Common myeloid progenitor, CD34-positive (primary cell): ENCODE measurements around the gene NDFIP2.

Experiments
- CTCF ChIA-PET: fragments of 350-600 bp; sonication (Branson Sonifier 250); formaldehyde crosslinking; loops from one replicate; lab custom pipeline; 2021; ENCODE audit warnings: antibody characterized with exemption; lab: Charles Lee
- POLR2A ChIA-PET: fragments of 350-600 bp; sonication (Branson Sonifier 250); formaldehyde crosslinking; loops from one replicate; lab custom pipeline; 2021; ENCODE audit warnings: antibody characterized with exemption; lab: Charles Lee
- DNase-seq, 3 donors: peaks; one replicate each; pipeline versions ENCODE4 v3.0.0 to v3.0.0-alpha.2; 2013
- H3K27ac ChIP-seq, 2 experiments: 1 replicate in 1 of 2; 2 replicates in 1 of 2; pipeline ENCODE4 v1.7.0; 2013; ENCODE audit warnings: inconsistent platforms in 2 of 2, low read length in 2 of 2, mild to moderate bottlenecking in 2 of 2, low read depth in 1 of 2, moderate library complexity in 1 of 2; ENCODE audit not compliant: severe bottlenecking in 2 of 2, insufficient read depth in 1 of 2, poor library complexity in 1 of 2
- H3K27me3 ChIP-seq, 5 experiments: replicated peaks in 2 of 5; 1 replicate in 3 of 5; 2 replicates in 2 of 5; pipeline versions ENCODE4 v1.6.1 to v1.7.0; 2013; ENCODE audit warnings: low read length in 4 of 5, mild to moderate bottlenecking in 2 of 5, moderate library complexity in 2 of 5, inconsistent platforms in 1 of 5; ENCODE audit not compliant: insufficient read depth in 5 of 5, control insufficient read depth in 4 of 5
- H3K36me3 ChIP-seq, 4 experiments: 1 replicate in 2 of 4; 2 replicates in 2 of 4; pipeline versions ENCODE4 v1.6.1 to v1.7.0; 2013; ENCODE audit warnings: low read length in 3 of 4, control low read depth in 1 of 4, mild to moderate bottlenecking in 1 of 4; ENCODE audit not compliant: control insufficient read depth in 4 of 4, insufficient read depth in 4 of 4
- H3K4me1 ChIP-seq, 4 experiments: 1 replicate in 3 of 4; 2 replicates in 1 of 4; pipeline versions ENCODE4 v1.6.1 to v1.7.1; 2013; ENCODE audit warnings: low read length in 3 of 4, mild to moderate bottlenecking in 3 of 4, control low read depth in 1 of 4, inconsistent platforms in 1 of 4, moderate library complexity in 1 of 4; ENCODE audit not compliant: control insufficient read depth in 4 of 4, insufficient read depth in 4 of 4; ENCODE audit errors: control extremely low read depth in 1 of 4
- H3K4me3 ChIP-seq, 7 experiments: 1 replicate in 4 of 7; 2 replicates in 3 of 7; pipeline versions ENCODE4 v1.5.1 to v1.7.0; 2013; ENCODE audit warnings: mild to moderate bottlenecking in 7 of 7, low read length in 6 of 7, moderate library complexity in 6 of 7, inconsistent platforms in 2 of 7, low read depth in 2 of 7, control low read depth in 1 of 7; ENCODE audit not compliant: insufficient read depth in 4 of 7, control insufficient read depth in 1 of 7; ENCODE audit errors: extremely low read depth in 1 of 7
- H3K9me3 ChIP-seq, 5 experiments: 1 replicate in 4 of 5; 2 replicates in 1 of 5; pipeline versions ENCODE4 v1.6.1 to v1.7.1; 2013; ENCODE audit warnings: low read length in 4 of 5, mild to moderate bottlenecking in 2 of 5, inconsistent platforms in 1 of 5, low read depth in 1 of 5, moderate library complexity in 1 of 5; ENCODE audit not compliant: control insufficient read depth in 4 of 5, insufficient read depth in 2 of 5; ENCODE audit errors: control extremely low read depth in 1 of 5
- WGBS: methylation state at CpG from one replicate; pipeline ENCODE4 v1.1.5; 2013; ENCODE audit not compliant: insufficient coverage; 5-methylcytosine and 5-hydroxymethylcytosine counted together

Gene NDFIP2

GRCh38 chr13:79491715-79492114 lies 10.8 kb downstream of the NDFIP2 start:
- H3K27ac ChIP-seq: no peak overlapping the region
- ChIA-PET POLR2A (no interaction called here), CTCF (interaction anchor here (1.6 kb wide), 1 partner anchor 24 kb away, joined by 3 read pairs; no protein-coding TSS in a partner anchor)
- no peaks in the 10 kb centered on the region for H3K4me1 ChIP-seq
- 94% methylated on average over 4 of the region's 4 CpGs for WGBS
- H3K36me3 ChIP-seq: no peaks in the 10 kb centered on the region
- H3K27me3 ChIP-seq: peaks cover 2 to 15% (median 8%) of the 10 kb centered on the region in 5 experiments
- H3K9me3 ChIP-seq: peaks cover 0 to 2% (median 0%) of the 10 kb centered on the region in 5 experiments
- H3K4me3 ChIP-seq: no peak overlapping the region
- DNase-seq: no peak

- H3K27ac ChIP-seq: no peak overlapping the region
- H3K27me3 ChIP-seq: peaks cover 2 to 11% (median 8%) of the 10 kb centered on the region in 5 experiments
- POLR2A ChIA-PET: no interaction called here
- H3K4me1 ChIP-seq: no peaks in the 10 kb centered on the region
- H3K4me3 ChIP-seq: no peak overlapping the region
- no peak for DNase-seq
- no peaks in the 10 kb centered on the region for H3K36me3 ChIP-seq
- H3K9me3 ChIP-seq: peaks cover 0 to 2% (median 0%) of the 10 kb centered on the region in 5 experiments
- CTCF ChIA-PET: interaction anchor here (0.6 to 1.6 kb wide), 2 partner anchors 24 kb away, joined by 3 read pairs; no protein-coding TSS in a partner anchor
- 100% methylated on average over 4 of the region's 5 CpGs for WGBS
Observed at GRCh38 chr13:79492313-79492798, 11.4 kb downstream of the NDFIP2 start.

GRCh38 chr13:79492918-79493594 lies 12.1 kb downstream of the NDFIP2 start:
- H3K4me1 ChIP-seq: no peaks in the 10 kb centered on the region
- POLR2A ChIA-PET: no interaction called here
- CTCF ChIA-PET: no interaction called here
- no peaks in the 10 kb centered on the region for H3K36me3 ChIP-seq
- no CpG with 5 or more reads among the region's 2 CpGs for WGBS
- DNase-seq: no peak
- no peak overlapping the region for H3K27ac ChIP-seq
- H3K27me3 ChIP-seq: peaks cover 2 to 8% (median 3%) of the 10 kb centered on the region in 5 experiments
- H3K9me3 ChIP-seq: peaks cover 0 to 2% (median 0%) of the 10 kb centered on the region in 5 experiments
- H3K4me3 ChIP-seq: no peak overlapping the region

- ChIA-PET POLR2A (no interaction called here), CTCF (interaction anchor here (0.6 kb wide), 1 partner anchor 1464 kb away, joined by 3 read pairs; no protein-coding TSS in a partner anchor)
- Histone ChIP-seq H3K4me1 (no peaks in the 10 kb centered on the region), H3K27ac (no peak overlapping the region), H3K36me3 (no peaks in the 10 kb centered on the region), H3K9me3 (no peaks in the 10 kb centered on the region), H3K4me3 (no peak overlapping the region), H3K27me3 (peaks cover 0 to 4% (median 0%) of the 10 kb centered on the region in 5 experiments)
- no CpG with 5 or more reads among the region's 1 CpG for WGBS
- no peak for DNase-seq
Observed at GRCh38 chr13:79496188-79496587, 15.2 kb downstream of the NDFIP2 start.

GRCh38 chr13:79497064-79497463 lies 16.1 kb downstream of the NDFIP2 start:
- H3K4me3 ChIP-seq: no peak overlapping the region
- POLR2A ChIA-PET: interaction anchor here (0.8 kb wide), 1 partner anchor 8 kb away, joined by 4 read pairs; no protein-coding TSS in a partner anchor

GRCh38 chr13:79497852-79498251 lies 16.9 kb downstream of the NDFIP2 start:
- Histone ChIP-seq H3K27me3 (peaks cover 0 to 4% (median 0%) of the 10 kb centered on the region in 5 experiments), H3K4me1 (no peaks in the 10 kb centered on the region), H3K4me3 (no peak overlapping the region), H3K36me3 (no peaks in the 10 kb centered on the region), H3K9me3 (no peaks in the 10 kb centered on the region), H3K27ac (no peak overlapping the region)
- DNase-seq: no peak
- CTCF ChIA-PET: interaction anchor here (1.3 kb wide), 1 partner anchor 15 kb away, joined by 4 read pairs; no protein-coding TSS in a partner anchor
- POLR2A ChIA-PET: no interaction called here
- WGBS: 100% methylated on average over 1 of the region's 1 CpG

More at GRCh38 chr13:79497064-79497463, 16.1 kb downstream of the NDFIP2 start:
- no peaks in the 10 kb centered on the region for H3K4me1 ChIP-seq
- CTCF ChIA-PET: interaction anchor here (1.3 kb wide), 1 partner anchor 16 kb away, joined by 4 read pairs; no protein-coding TSS in a partner anchor
- H3K9me3 ChIP-seq: no peaks in the 10 kb centered on the region
- no peak for DNase-seq
- H3K36me3 ChIP-seq: no peaks in the 10 kb centered on the region
- H3K27me3 ChIP-seq: peaks cover 0 to 4% (median 0%) of the 10 kb centered on the region in 5 experiments
- no peak overlapping the region for H3K27ac ChIP-seq
- WGBS: 92% methylated on average over 1 of the region's 1 CpG

GRCh38 chr13:79500829-79501228 lies 19.9 kb downstream of the NDFIP2 start:
- no peak overlapping the region for H3K4me3 ChIP-seq
- no peak overlapping the region for H3K27ac ChIP-seq
- DNase-seq: no peak
- peaks cover 0 to 4% (median 2%) of the 10 kb centered on the region in 5 experiments for H3K27me3 ChIP-seq
- H3K4me1 ChIP-seq: no peaks in the 10 kb centered on the region
- H3K9me3 ChIP-seq: no peaks in the 10 kb centered on the region
- H3K36me3 ChIP-seq: no peaks in the 10 kb centered on the region
- POLR2A ChIA-PET: no interaction called here
- WGBS: 100% methylated on average over 1 of the region's 4 CpGs
- CTCF ChIA-PET: interaction anchor here (0.8 to 2.2 kb wide), 3 partner anchors 11 to 42 kb away, joined by 3 to 6 read pairs (median 3); no protein-coding TSS in a partner anchor
